OCI-LY3 (cell line): ENCODE data around the gene RAD51B.

Experiments used
- H2AFZ ChIP-seq: fragments of 200-600, 300-600 bp; shearing (Covaris generic); 2 replicates; pipeline ENCODE4 v1.6.0; 2014; ENCODE audit warnings: antibody characterized with exemption, low read depth, low read length
- H3K27ac ChIP-seq: fragments of 200-600, 300-600 bp; sonication (generic); 2 replicates; pipeline ENCODE4 v1.5.1; 2014; ENCODE audit warnings: mild to moderate bottlenecking, low read length, moderate library complexity, mixed read lengths
- H3K27me3 ChIP-seq: fragments of 200-600, 300-600 bp; sonication (generic); 2 replicates; pipeline ENCODE4 v1.6.1; 2014; ENCODE audit warnings: low read depth, low read length, mixed read lengths
- H3K36me3 ChIP-seq: fragments of 200-600, 300-600 bp; sonication (generic); replicated peaks from 2 replicates; pipeline ENCODE3; 2014; ENCODE audit warnings: low read depth, low read length, mixed read lengths
- H3K4me1 ChIP-seq: fragments of 300-600, 200-600 bp; sonication (generic); 2 replicates; pipeline ENCODE4 v1.6.1; 2014; ENCODE audit warnings: low read length, mixed read lengths
- H3K4me2 ChIP-seq: fragments of 200-600, 300-600 bp; sonication (generic); 2 replicates; pipeline ENCODE4 v1.6.1; 2014; ENCODE audit warnings: low read length, mixed read lengths
- H3K4me3 ChIP-seq: fragments of 300-600, 200-600 bp; sonication (generic); 2 replicates; pipeline ENCODE4 v1.5.1; 2014; ENCODE audit warnings: antibody characterized with exemption, mild to moderate bottlenecking, low read length, moderate library complexity
- H3K79me2 ChIP-seq: fragments of 300-600, 200-600 bp; shearing (Covaris generic); 2 replicates; pipeline ENCODE4 v1.6.1; 2014; ENCODE audit warnings: mild to moderate bottlenecking, low read length, mixed read lengths
- H3K9ac ChIP-seq: fragments of 300-600, 200-600 bp; shearing (Covaris generic); 2 replicates; pipeline ENCODE4 v1.6.0; 2014; ENCODE audit warnings: mild to moderate bottlenecking, low read length, moderate library complexity
- H3K9me3 ChIP-seq: fragments of 200-600, 300-600 bp; shearing (Covaris generic); 2 replicates; pipeline ENCODE4 v1.6.1; 2014; ENCODE audit warnings: low read length, mixed read lengths; ENCODE audit not compliant: insufficient read depth
- H4K20me1 ChIP-seq: fragments of 200-600, 300-600 bp; sonication (generic); 2 replicates; pipeline ENCODE4 v1.6.1; 2016; ENCODE audit warnings: low read length, mixed read lengths; ENCODE audit not compliant: insufficient read depth
- CTCF ChIP-seq: fragments of 200-600, 300-600 bp; sonication (generic); IDR thresholded peaks from 2 replicates; pipeline ENCODE4 v1.5.1; 2014; ENCODE audit warnings: antibody characterized with exemption, low read length, low read depth
- EZH2phosphoT487 ChIP-seq: fragments of 200-600 bp; shearing (Covaris generic); IDR thresholded peaks from 2 replicates; pipeline ENCODE4 v1.6.1; 2018; ENCODE audit warnings: antibody characterized with exemption, mixed run types, low read depth

Gene RAD51B

GRCh38 chr14:68623307-68623706 is 803.7 kb downstream of the RAD51B start:
- Histone ChIP-seq H3K4me3 (no peak overlapping the region), H3K27me3 (no peaks in the 10 kb centered on the region), H3K4me1 (peaks cover 8% of the 10 kb centered on the region; the same call in 1 of the 2 replicates), H3K79me2 (no peaks in the 10 kb centered on the region), H3K9me3 (peaks cover 5% of the 10 kb centered on the region; the same call in 1 of the 2 replicates), H3K27ac (no peak overlapping the region), H2AFZ (no peak overlapping the region), H3K36me3 (peaks cover under 1% of the 10 kb centered on the region), H4K20me1 (no peaks in the 10 kb centered on the region), H3K4me2 (no peak overlapping the region), H3K9ac (no peak overlapping the region)
- TF ChIP-seq CTCF (no peak), EZH2phosphoT487 (no peak)

GRCh38 chr14:68623826-68624225 is 804.2 kb downstream of the RAD51B start:
- Histone ChIP-seq H4K20me1 (no peaks in the 10 kb centered on the region), H2AFZ (no peak overlapping the region), H3K9ac (no peak overlapping the region), H3K27me3 (no peaks in the 10 kb centered on the region), H3K4me1 (peaks cover 8% of the 10 kb centered on the region; the same call in 1 of the 2 replicates), H3K4me3 (no peak overlapping the region), H3K36me3 (no peaks in the 10 kb centered on the region), H3K27ac (no peak overlapping the region), H3K79me2 (no peaks in the 10 kb centered on the region), H3K4me2 (no peak overlapping the region), H3K9me3 (0 out of 2 replicates have a peak, but pooled peaks cover under 1% of the 10 kb centered on the region)
- TF ChIP-seq EZH2phosphoT487, result no peak
- no peak for TF ChIP-seq CTCF

GRCh38 chr14:68624541-68625220 is 805.1 kb downstream of the RAD51B start:
- TF ChIP-seq EZH2phosphoT487 (no peak), CTCF (no peak)
- Histone ChIP-seq H4K20me1 (no peaks in the 10 kb centered on the region), H3K79me2 (no peaks in the 10 kb centered on the region), H3K4me2 (no peak overlapping the region), H3K9me3 (no peaks in the 10 kb centered on the region), H3K9ac (no peak overlapping the region), H3K36me3 (no peaks in the 10 kb centered on the region), H3K4me1 (peaks cover 8% of the 10 kb centered on the region; the same call in 1 of the 2 replicates), H3K4me3 (no peak overlapping the region), H3K27me3 (no peaks in the 10 kb centered on the region), H3K27ac (no peak overlapping the region), H2AFZ (no peak overlapping the region)

- Histone ChIP-seq H4K20me1 (no peaks in the 10 kb centered on the region), H3K4me3 (no peak overlapping the region), H3K27ac (no peak overlapping the region), H2AFZ (no peak overlapping the region), H3K79me2 (no peaks in the 10 kb centered on the region), H3K27me3 (no peaks in the 10 kb centered on the region), H3K9ac (no peak overlapping the region), H3K36me3 (no peaks in the 10 kb centered on the region), H3K4me1 (peaks cover 8% of the 10 kb centered on the region; the same call in 1 of the 2 replicates), H3K4me2 (no peak overlapping the region), H3K9me3 (no peaks in the 10 kb centered on the region)
- TF ChIP-seq EZH2phosphoT487 (no peak), CTCF (no peak)
These were observed 805.9 kb downstream of the RAD51B start for GRCh38 chr14:68625366-68626090.
